Coronary artery (tissue), 2 donors: ENCODE data around the gene SLC24A5.

Experiments used
- DNase-seq: peaks from one replicate; pipeline ENCODE4 v3.0.0-alpha.2; 2017; ENCODE audit warnings: low spot score
- H3K27ac ChIP-seq, 2 donors: fragments of 200-600 bp; sonication (generic); one replicate each; pipeline ENCODE4 v1.5.1; 2016 to 2019
- H3K4me3 ChIP-seq: fragments of 200-600 bp; sonication (generic); 2 replicates; pipeline ENCODE4 v1.5.1; 2016; ENCODE audit warnings: mild to moderate bottlenecking, moderate library complexity
- TF ChIP-seq, protein P1 (sequence below): fragments of 200-600 bp; sonication (generic); IDR thresholded peaks from one replicate; pipeline ENCODE4 v1.5.1; 2019; ENCODE audit warnings: antibody characterized with exemption

Gene SLC24A5

DNA sequence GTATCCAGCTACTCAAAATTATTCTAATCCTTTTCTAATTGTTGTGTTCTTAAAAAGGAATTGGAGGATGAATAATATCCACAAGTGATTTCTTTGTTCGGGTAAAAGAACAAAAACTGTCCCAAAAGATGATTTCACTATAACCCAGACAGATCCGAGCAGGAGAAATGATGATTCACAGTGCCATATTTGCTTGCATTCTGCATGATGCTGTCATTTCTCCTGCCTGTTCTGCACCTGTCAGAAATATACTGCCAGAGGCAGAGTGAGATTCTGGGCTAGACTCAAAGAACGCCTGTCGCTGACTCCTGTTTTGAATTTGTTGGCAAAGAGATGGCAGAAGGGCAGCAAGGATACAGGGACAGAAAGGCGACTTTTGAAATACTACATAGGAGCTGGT lies 34.7 kb upstream of the SLC24A5 start:
- no peak for DNase-seq
- TF ChIP-seq, protein P1, sequence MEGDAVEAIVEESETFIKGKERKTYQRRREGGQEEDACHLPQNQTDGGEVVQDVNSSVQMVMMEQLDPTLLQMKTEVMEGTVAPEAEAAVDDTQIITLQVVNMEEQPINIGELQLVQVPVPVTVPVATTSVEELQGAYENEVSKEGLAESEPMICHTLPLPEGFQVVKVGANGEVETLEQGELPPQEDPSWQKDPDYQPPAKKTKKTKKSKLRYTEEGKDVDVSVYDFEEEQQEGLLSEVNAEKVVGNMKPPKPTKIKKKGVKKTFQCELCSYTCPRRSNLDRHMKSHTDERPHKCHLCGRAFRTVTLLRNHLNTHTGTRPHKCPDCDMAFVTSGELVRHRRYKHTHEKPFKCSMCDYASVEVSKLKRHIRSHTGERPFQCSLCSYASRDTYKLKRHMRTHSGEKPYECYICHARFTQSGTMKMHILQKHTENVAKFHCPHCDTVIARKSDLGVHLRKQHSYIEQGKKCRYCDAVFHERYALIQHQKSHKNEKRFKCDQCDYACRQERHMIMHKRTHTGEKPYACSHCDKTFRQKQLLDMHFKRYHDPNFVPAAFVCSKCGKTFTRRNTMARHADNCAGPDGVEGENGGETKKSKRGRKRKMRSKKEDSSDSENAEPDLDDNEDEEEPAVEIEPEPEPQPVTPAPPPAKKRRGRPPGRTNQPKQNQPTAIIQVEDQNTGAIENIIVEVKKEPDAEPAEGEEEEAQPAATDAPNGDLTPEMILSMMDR = no peak
- Histone ChIP-seq H3K4me3 (no peak overlapping the region), H3K27ac (no peak overlapping the region)

DNA sequence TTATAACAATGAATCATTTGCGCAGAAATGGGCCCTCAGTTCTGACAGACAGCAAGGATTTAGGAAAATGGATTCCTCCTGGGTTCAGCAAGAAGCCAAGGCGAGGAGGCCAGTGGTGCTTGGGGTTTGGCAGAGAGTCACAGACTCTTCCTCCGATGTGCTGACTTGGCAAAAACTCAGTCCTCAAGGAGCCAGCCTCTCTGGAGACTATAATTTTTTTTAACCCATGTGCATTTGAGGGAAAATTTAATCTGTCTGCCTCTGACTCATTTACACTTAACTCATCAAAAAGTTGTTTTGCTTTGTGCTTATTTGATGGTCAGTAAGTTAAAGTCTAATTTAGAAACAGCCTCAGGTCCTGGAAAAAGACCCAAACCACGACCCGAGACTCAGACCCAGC lies 34.2 kb upstream of the SLC24A5 start:
- TF ChIP-seq, protein P1 = no peak
- no peak overlapping the region for H3K4me3 ChIP-seq
- no peak overlapping the region for H3K27ac ChIP-seq
- DNase-seq = no peak

DNA sequence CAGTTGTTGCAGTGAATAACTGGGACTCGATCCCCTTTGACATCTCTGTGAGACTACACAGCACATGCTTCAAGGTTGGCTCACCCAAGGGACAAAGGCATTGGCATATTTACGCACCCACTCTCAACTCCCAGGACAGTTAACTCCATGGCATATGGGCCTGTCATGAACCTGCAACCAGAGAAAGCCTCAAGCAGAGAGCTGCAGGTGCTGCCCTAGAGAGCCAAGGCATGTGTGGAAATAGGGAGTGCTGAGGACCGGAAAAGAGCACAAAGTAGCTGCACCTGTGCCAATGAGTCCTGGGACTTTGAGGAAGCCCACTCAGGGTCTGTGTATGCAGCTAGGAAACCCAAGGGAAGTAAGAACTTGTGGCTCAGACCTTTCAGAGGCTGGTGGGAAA lies 32.9 kb upstream of the SLC24A5 start:
- Histone ChIP-seq H3K4me3 (no peak overlapping the region), H3K27ac (no peak overlapping the region)
- TF ChIP-seq, protein P1 = no peak
- DNase-seq = no peak

DNA sequence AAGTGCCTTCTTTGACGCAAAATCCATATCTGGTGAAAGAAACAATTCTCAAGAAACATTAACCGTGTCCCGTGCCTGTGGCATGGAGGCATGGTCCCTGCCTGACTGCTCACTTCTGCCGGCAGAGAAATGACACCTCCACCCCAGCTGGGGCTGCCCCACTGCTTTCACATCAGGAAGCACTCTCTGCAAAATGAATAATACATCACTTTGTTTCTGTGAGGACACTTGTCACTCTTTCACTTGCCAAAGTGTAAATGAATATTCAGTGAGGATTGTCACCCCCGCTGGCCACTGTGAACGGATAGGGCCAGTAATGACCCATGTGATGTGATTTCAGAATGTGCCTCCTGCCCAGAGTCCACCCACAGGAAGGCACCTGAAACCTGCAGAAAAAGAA lies 31.1 kb upstream of the SLC24A5 start:
- Histone ChIP-seq H3K4me3 (no peak overlapping the region), H3K27ac (no peak overlapping the region)
- DNase-seq = no peak
- TF ChIP-seq, protein P1 = no peak

DNA sequence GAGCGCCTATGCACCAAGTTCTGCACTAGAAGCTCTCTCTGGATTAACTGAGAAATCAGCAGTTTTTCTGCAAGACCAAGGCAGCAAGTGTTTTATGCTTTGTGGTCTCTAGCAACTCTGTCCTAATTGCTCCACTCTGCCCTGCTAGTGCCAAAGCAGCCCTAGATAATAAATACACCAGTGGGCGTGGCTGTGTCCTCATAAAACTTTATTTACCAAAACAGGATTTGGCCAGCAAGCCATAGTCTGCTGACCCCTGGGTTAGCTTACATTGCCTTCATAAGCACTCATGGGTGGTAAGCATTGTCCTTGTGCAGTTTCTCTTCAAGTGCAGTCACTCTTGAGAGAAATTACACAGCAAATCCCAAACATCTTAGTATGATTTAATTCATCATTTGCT lies 30.7 kb upstream of the SLC24A5 start:
- H3K27ac ChIP-seq = no peak overlapping the region
- TF ChIP-seq, protein P1 = no peak
- DNase-seq = no peak
- no peak overlapping the region for H3K4me3 ChIP-seq

DNA sequence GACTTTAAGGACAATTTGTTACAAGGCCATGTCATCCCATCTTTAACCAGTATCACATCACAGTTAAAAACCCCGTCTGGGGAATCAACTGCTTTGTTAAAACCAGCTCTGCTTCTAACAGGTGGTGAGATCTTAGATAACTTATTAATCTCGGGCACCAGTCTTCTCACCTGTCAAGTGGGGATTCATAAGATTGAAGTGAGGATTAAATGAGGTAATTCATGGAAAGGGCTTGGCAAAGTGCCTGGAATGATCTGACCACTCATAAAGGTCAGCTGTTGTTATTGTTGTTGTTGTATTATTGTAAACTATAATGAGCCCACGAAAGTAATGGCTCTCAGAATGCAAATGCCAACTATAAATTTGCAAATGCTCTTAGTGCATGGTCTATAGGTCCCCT lies 30.1 kb upstream of the SLC24A5 start:
- DNase-seq = no peak
- no peak overlapping the region for H3K4me3 ChIP-seq
- no peak overlapping the region for H3K27ac ChIP-seq
- TF ChIP-seq, protein P1 = no peak

DNA sequence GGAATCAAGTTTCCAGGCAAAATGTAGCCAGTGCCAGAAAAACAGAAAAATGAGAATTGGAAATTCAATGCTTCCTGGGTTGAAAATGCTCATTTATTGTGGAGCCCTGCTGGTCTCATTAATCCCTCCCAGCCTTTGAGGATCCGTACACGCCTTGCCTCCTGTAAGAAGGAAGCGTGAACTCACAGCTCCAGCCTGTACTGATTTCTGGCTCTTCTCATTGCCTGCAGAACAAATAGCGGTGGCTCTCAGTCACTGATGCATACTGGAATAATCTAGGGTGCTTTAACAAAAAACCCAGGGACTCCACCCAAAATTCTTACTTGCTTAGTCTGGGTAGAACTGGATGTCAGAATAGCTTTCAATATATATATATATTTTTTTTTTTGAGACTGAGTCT lies 29.3 kb upstream of the SLC24A5 start:
- no peak overlapping the region for H3K27ac ChIP-seq
- H3K4me3 ChIP-seq = no peak overlapping the region
- TF ChIP-seq, protein P1 = no peak
- no peak for DNase-seq
